Measurements from ENCODE around the gene TBC1D4.
A peak's percentile ranks its signal among the peaks of the same experiment; 100 is the strongest.
"Not testable (repeated sequence)": the region's sequence is repeated elsewhere in the genome, so short reads cannot be mapped to it uniquely, and the experiment has no call there.

The TBC1D4 gene

DNA sequence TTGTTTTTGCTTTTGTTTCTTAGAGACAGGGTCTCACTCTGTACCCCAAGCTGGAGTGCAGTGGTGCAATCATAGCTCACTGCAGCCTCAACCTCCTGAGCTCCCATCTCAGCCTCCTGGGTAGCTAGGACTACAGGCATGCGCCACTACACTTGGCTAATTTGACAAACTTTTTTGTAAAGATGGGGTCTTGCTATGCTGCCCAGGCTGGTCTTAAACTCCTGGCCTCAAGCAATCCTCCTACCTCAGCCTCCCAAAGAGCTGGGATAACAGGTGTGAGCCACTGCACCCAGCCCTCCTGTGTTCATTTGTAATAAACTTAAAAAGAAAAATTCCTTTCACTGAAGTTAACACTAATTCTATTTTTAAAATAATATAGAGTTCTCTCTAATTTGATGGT lies 175.0 kb downstream of the TBC1D4 start:
- H3K4me1 ChIP-seq (ENCODE audit: control insufficient read depth in 5 of 5, insufficient read depth in 5 of 5, low read length in 5 of 5) = not testable (repeated sequence)

DNA sequence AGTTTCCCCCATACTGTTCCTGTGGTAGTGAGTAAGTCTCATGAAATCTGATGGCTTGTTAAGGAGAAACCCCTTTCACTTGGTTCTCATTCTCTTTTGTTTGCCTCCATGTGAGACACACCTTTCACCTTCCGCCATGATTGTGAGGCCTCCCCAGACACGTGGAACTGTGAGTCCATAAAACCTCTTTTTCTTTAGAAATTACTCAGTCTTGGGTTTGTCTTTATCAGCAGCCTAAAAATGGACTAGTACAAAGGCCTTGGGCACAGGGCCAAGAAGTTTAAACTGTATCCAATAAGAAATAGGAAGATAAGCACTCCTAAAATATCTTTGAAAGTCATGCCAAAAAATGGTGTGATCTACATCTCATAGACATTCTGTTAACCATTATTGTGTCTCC lies 176.9 kb downstream of the TBC1D4 start:
- peaks cover 8 to 24% (median 12%) of the 10 kb centered on the region in 5 donors for H3K36me3 ChIP-seq (ENCODE audit: control insufficient read depth in 5 of 5, insufficient read depth in 5 of 5, low read length in 5 of 5)
- no peak overlapping the region for H3K9ac ChIP-seq (ENCODE audit: low read length in 5 of 5)

More for the DNA sequence above, 175.0 kb downstream of the TBC1D4 start:
- not testable (repeated sequence) for H3K9me3 ChIP-seq (ENCODE audit: control insufficient read depth in 5 of 5, low read length in 5 of 5); H3K27me3 ChIP-seq (ENCODE audit: control insufficient read depth in 5 of 5, insufficient read depth in 4 of 5, low read length in 5 of 5); H3K9ac ChIP-seq (ENCODE audit: low read length in 5 of 5); H3K27ac ChIP-seq (ENCODE audit: low read depth, low read length); H3K4me3 ChIP-seq (ENCODE audit: low read depth in 1 of 5, low read length in 5 of 5)
- H3K36me3 ChIP-seq (ENCODE audit: control insufficient read depth in 5 of 5, insufficient read depth in 5 of 5, low read length in 5 of 5) = peaks cover 14 to 38% (median 28%) of the 10 kb centered on the region in 5 donors

DNA sequence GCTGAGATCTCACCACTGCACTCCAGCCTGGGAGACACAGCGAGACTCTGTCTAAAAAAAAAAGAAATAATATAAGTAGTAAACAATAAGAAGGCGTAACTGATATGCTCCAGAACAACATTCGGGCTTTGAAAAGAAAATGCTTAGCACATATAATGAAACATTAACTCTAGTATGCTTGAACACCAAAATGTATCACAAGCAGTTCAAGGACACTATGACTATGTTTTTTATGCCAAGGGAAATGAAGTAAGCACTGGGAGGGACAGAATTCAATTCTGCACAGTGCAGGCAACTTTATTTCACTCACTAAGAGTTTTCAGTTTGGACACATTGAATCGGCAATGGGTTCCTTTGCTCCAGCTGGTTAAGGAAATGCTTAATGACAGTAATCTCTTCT lies 178.7 kb downstream of the TBC1D4 start:
- Histone ChIP-seq H3K9me3 (ENCODE audit: control insufficient read depth in 5 of 5, low read length in 5 of 5) (no peaks in the 10 kb centered on the region), H3K9ac (ENCODE audit: low read length in 5 of 5) (no peak overlapping the region), H3K27me3 (ENCODE audit: control insufficient read depth in 5 of 5, insufficient read depth in 4 of 5, low read length in 5 of 5) (no peaks in the 10 kb centered on the region), H3K4me1 (ENCODE audit: control insufficient read depth in 5 of 5, insufficient read depth in 5 of 5, low read length in 5 of 5) (peaks cover 0 to 8% (median 5%) of the 10 kb centered on the region in 5 donors), H3K36me3 (ENCODE audit: control insufficient read depth in 5 of 5, insufficient read depth in 5 of 5, low read length in 5 of 5) (peaks cover 15 to 31% (median 18%) of the 10 kb centered on the region in 5 donors), H3K4me3 (ENCODE audit: low read depth in 1 of 5, low read length in 5 of 5) (no peak overlapping the region), H3K27ac (ENCODE audit: low read depth, low read length) (no peak overlapping the region)

More for the DNA sequence above, 176.9 kb downstream of the TBC1D4 start:
- peaks cover 0 to 8% (median 5%) of the 10 kb centered on the region in 5 donors for H3K4me1 ChIP-seq (ENCODE audit: control insufficient read depth in 5 of 5, insufficient read depth in 5 of 5, low read length in 5 of 5)
- no peaks in the 10 kb centered on the region for H3K27me3 ChIP-seq (ENCODE audit: control insufficient read depth in 5 of 5, insufficient read depth in 4 of 5, low read length in 5 of 5)
- H3K27ac ChIP-seq (ENCODE audit: low read depth, low read length) = no peak overlapping the region
- H3K4me3 ChIP-seq (ENCODE audit: low read depth in 1 of 5, low read length in 5 of 5) = no peak overlapping the region
- no peaks in the 10 kb centered on the region for H3K9me3 ChIP-seq (ENCODE audit: control insufficient read depth in 5 of 5, low read length in 5 of 5)

DNA sequence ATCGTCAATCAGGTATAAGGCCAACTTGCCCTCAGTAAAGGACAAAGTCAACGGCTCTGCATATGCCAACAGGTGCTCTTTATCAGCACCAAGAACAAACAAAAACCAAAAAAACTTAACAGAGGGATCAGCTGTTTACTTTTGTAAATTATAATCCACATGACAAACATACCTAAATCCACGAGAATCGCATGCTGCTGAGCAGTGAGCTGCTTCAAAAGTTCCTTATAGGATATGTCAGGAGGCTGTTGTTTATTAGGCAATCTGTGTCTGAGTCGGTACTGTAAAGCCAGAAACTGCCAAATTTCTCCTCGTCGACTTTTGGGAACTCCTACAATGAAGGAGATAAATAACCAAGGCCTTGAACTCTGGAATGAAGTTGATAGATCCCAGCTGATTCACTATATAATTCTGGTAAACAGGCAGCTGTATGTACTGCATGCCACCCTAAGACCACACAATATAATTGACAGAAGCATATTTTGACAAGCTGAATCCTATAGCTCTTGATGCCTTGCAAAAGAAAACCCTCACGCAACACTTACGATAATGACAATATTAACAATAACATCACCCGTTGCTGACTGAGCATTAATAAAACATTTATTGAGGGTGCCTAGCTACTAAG lies 179.8 kb downstream of the TBC1D4 start:
- Histone ChIP-seq H3K9ac (ENCODE audit: low read length in 5 of 5) (peak overlapping the region in 1 of 5 donors; percentile 30), H3K27ac (ENCODE audit: low read depth, low read length) (no peak overlapping the region), H3K27me3 (ENCODE audit: control insufficient read depth in 5 of 5, insufficient read depth in 4 of 5, low read length in 5 of 5) (no peaks in the 10 kb centered on the region), H3K9me3 (ENCODE audit: control insufficient read depth in 5 of 5, low read length in 5 of 5) (no peaks in the 10 kb centered on the region), H3K36me3 (ENCODE audit: control insufficient read depth in 5 of 5, insufficient read depth in 5 of 5, low read length in 5 of 5) (peaks cover 15 to 30% (median 20%) of the 10 kb centered on the region in 5 donors), H3K4me3 (ENCODE audit: low read depth in 1 of 5, low read length in 5 of 5) (no peak overlapping the region), H3K4me1 (ENCODE audit: control insufficient read depth in 5 of 5, insufficient read depth in 5 of 5, low read length in 5 of 5) (peaks cover 0 to 8% (median 5%) of the 10 kb centered on the region in 5 donors)

DNA sequence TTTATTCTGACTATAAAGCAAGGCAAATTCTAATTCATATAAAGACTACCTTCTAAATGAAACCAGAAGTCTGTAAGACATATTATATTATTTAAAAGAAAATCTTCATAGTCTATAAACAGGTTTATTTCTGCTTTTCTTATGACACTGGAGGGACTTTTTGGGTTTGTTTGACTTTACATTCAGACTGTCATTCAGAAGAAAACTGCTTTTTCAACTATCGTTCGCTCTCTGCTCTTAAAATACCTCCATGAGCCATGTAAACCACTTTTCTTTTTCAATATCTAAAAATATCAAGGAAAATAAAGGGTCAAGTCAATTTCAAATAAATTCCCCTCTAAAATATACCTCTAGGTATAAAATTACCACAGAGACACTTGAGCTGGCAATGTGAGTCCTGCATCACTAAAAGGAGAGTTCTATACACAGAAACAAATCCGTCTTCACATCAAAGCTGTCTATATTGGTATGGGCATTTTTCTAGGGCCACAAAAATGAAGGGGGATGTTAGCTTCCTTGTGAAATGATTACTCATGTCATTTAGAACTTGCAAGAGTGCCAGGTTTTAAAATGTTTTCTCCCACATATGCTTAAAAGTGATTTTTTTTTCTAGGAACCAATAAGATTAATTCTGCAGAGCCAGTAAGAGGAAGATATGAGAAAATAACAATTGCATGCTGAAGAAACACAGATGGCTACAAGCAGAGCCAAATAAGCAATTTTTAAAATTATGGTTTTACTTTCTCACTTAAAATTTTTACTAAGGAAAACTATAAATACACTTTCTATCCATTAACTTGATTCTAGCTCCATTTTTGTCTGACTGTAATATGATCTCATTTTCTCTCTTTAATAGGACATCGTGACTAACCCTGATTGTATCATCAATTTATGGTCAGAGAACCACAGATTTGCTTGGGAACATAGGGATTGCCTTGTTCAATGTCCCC lies 181.8 kb downstream of the TBC1D4 start:
- Histone ChIP-seq H3K27ac (ENCODE audit: low read depth, low read length) (no peak overlapping the region), H3K4me1 (ENCODE audit: control insufficient read depth in 5 of 5, insufficient read depth in 5 of 5, low read length in 5 of 5) (peaks cover 0 to 6% (median 4%) of the 10 kb centered on the region in 5 donors), H3K9me3 (ENCODE audit: control insufficient read depth in 5 of 5, low read length in 5 of 5) (no peaks in the 10 kb centered on the region), H3K9ac (ENCODE audit: low read length in 5 of 5) (no peak overlapping the region), H3K27me3 (ENCODE audit: control insufficient read depth in 5 of 5, insufficient read depth in 4 of 5, low read length in 5 of 5) (no peaks in the 10 kb centered on the region), H3K4me3 (ENCODE audit: low read depth in 1 of 5, low read length in 5 of 5) (no peak overlapping the region), H3K36me3 (ENCODE audit: control insufficient read depth in 5 of 5, insufficient read depth in 5 of 5, low read length in 5 of 5) (peaks cover 14 to 34% (median 25%) of the 10 kb centered on the region in 5 donors)

DNA sequence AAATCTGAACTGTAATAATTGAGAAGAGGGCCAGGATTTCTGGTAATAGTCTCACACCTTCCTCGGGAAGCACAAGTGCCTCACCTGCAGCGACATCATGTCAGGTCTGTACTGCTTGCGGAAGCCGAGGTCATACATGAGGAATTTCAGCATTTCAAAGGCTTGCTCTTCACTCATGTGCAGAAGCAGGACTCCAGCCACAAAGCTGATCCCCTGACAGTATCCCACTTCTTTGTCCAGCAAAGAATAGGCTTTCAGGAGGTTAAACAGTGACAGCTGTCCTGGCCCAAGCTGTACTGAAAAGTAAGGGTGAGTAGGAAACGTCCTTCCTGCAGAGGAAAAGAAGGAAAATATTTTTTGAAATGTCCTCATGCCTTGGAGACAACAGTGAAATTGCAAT lies 182.7 kb downstream of the TBC1D4 start:
- H3K4me1 ChIP-seq (ENCODE audit: control insufficient read depth in 5 of 5, insufficient read depth in 5 of 5, low read length in 5 of 5) = no peaks in the 10 kb centered on the region
- no peak overlapping the region for H3K27ac ChIP-seq (ENCODE audit: low read depth, low read length)
- H3K36me3 ChIP-seq (ENCODE audit: control insufficient read depth in 5 of 5, insufficient read depth in 5 of 5, low read length in 5 of 5) = peaks cover 15 to 38% (median 27%) of the 10 kb centered on the region in 5 donors
- H3K9me3 ChIP-seq (ENCODE audit: control insufficient read depth in 5 of 5, low read length in 5 of 5) = no peaks in the 10 kb centered on the region
- no peaks in the 10 kb centered on the region for H3K27me3 ChIP-seq (ENCODE audit: control insufficient read depth in 5 of 5, insufficient read depth in 4 of 5, low read length in 5 of 5)
- no peak overlapping the region for H3K4me3 ChIP-seq (ENCODE audit: low read depth in 1 of 5, low read length in 5 of 5)
- no peak overlapping the region for H3K9ac ChIP-seq (ENCODE audit: low read length in 5 of 5)

DNA sequence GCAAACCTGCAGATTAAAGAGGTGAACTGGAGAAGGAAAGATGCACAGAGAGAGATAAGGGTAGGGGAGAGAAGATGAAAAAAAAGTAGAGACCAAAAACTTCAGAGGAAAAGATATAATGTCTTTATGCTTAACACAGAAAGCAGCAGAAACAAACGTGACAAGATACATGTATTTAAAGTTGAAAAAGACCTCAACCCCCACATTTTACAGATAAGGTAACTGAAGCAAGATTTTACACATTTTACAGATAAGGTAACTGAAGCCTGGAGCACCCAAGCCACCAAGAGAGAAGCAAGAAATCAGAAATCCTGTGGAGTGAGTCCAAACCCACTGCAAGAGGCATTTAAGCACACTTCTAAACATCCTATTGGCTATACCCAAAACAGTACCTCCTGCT lies 185.3 kb downstream of the TBC1D4 start:
- H3K27ac ChIP-seq (ENCODE audit: low read depth, low read length) = no peak overlapping the region
- H3K4me3 ChIP-seq (ENCODE audit: low read depth in 1 of 5, low read length in 5 of 5) = no peak overlapping the region
- no peaks in the 10 kb centered on the region for H3K4me1 ChIP-seq (ENCODE audit: control insufficient read depth in 5 of 5, insufficient read depth in 5 of 5, low read length in 5 of 5)
- H3K36me3 ChIP-seq (ENCODE audit: control insufficient read depth in 5 of 5, insufficient read depth in 5 of 5, low read length in 5 of 5) = peaks cover 10 to 36% (median 25%) of the 10 kb centered on the region in 5 donors
- no peak overlapping the region for H3K9ac ChIP-seq (ENCODE audit: low read length in 5 of 5)
- no peaks in the 10 kb centered on the region for H3K27me3 ChIP-seq (ENCODE audit: control insufficient read depth in 5 of 5, insufficient read depth in 4 of 5, low read length in 5 of 5)
- H3K9me3 ChIP-seq (ENCODE audit: control insufficient read depth in 5 of 5, low read length in 5 of 5) = no peaks in the 10 kb centered on the region

DNA sequence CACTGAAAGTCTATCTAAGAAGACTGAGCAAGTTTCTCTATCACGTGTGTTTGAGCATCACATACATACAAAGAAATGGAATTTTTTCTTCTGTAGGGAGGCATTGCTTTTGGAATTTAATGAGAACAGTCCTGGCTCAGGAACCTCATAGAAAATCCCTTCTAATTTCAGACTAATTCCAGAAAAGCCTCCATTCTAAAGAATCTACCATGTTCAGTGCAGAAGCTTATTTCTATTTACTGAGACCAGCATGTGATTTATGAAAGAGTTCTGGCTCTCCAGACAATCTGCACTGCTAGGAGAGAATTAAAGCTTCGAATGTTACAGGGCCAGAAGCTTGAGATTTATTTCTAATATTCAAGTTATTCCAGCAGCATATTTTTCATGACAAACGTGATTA lies 186.8 kb downstream of the TBC1D4 start:
- no peaks in the 10 kb centered on the region for H3K9me3 ChIP-seq (ENCODE audit: control insufficient read depth in 5 of 5, low read length in 5 of 5)
- H3K27me3 ChIP-seq (ENCODE audit: control insufficient read depth in 5 of 5, insufficient read depth in 4 of 5, low read length in 5 of 5) = no peaks in the 10 kb centered on the region
- H3K36me3 ChIP-seq (ENCODE audit: control insufficient read depth in 5 of 5, insufficient read depth in 5 of 5, low read length in 5 of 5) = peaks cover 18 to 45% (median 34%) of the 10 kb centered on the region in 5 donors
- H3K9ac ChIP-seq (ENCODE audit: low read length in 5 of 5) = no peak overlapping the region
- H3K4me1 ChIP-seq (ENCODE audit: control insufficient read depth in 5 of 5, insufficient read depth in 5 of 5, low read length in 5 of 5) = no peaks in the 10 kb centered on the region
- no peak overlapping the region for H3K4me3 ChIP-seq (ENCODE audit: low read depth in 1 of 5, low read length in 5 of 5)
- no peak overlapping the region for H3K27ac ChIP-seq (ENCODE audit: low read depth, low read length)

DNA sequence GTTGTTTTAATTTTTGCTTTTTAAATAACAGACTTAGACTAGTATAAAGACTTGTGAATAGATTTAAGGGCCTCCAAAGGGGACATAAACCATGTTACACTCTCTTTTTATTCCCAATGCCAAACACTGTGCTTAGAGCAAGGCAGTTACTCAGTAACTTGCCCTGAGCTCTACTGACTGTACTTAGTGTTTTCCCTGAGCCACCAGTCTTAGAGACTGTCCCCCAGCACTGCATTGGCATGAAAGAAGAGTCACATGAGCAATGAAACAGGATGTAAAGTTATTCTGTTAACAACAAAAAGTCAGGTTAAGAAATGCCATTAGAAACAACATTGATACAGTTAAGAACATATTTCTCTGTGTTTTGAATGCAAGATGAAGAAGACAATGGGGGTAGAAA lies 187.9 kb downstream of the TBC1D4 start:
- H3K36me3 ChIP-seq (ENCODE audit: control insufficient read depth in 5 of 5, insufficient read depth in 5 of 5, low read length in 5 of 5) = peaks cover 15 to 47% (median 33%) of the 10 kb centered on the region in 5 donors
- no peaks in the 10 kb centered on the region for H3K9me3 ChIP-seq (ENCODE audit: control insufficient read depth in 5 of 5, low read length in 5 of 5)
- H3K9ac ChIP-seq (ENCODE audit: low read length in 5 of 5) = no peak overlapping the region
- H3K4me3 ChIP-seq (ENCODE audit: low read depth in 1 of 5, low read length in 5 of 5) = no peak overlapping the region
- H3K27ac ChIP-seq (ENCODE audit: low read depth, low read length) = no peak overlapping the region
- H3K27me3 ChIP-seq (ENCODE audit: control insufficient read depth in 5 of 5, insufficient read depth in 4 of 5, low read length in 5 of 5) = no peaks in the 10 kb centered on the region
- no peaks in the 10 kb centered on the region for H3K4me1 ChIP-seq (ENCODE audit: control insufficient read depth in 5 of 5, insufficient read depth in 5 of 5, low read length in 5 of 5)

DNA sequence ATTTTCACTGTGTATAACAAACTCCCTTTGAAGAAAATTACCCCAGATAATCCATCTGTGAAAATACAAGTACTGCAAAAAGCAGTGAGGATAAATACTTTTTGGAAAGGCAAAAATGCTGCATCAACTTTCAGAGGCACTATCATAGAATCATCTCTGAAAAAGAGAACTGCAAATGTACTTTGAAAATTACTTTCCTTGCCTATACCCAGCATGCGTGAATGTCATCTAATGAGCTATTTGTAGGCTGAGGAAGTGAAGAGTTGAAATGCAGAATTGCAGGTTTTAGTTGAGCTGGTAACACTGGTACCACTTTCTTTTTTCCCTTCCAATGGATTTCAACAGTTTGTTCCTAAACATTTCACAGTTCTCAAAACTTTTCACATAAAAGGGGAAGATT lies 196.7 kb downstream of the TBC1D4 start:
- Histone ChIP-seq H3K4me3 (ENCODE audit: low read depth in 1 of 5, low read length in 5 of 5) (no peak overlapping the region), H3K27ac (ENCODE audit: low read depth, low read length) (no peak overlapping the region), H3K9ac (ENCODE audit: low read length in 5 of 5) (no peak overlapping the region), H3K9me3 (ENCODE audit: control insufficient read depth in 5 of 5, low read length in 5 of 5) (peaks cover 0 to 2% (median 0%) of the 10 kb centered on the region in 5 donors), H3K36me3 (ENCODE audit: control insufficient read depth in 5 of 5, insufficient read depth in 5 of 5, low read length in 5 of 5) (peaks cover 24 to 48% (median 35%) of the 10 kb centered on the region in 5 donors), H3K27me3 (ENCODE audit: control insufficient read depth in 5 of 5, insufficient read depth in 4 of 5, low read length in 5 of 5) (no peaks in the 10 kb centered on the region), H3K4me1 (ENCODE audit: control insufficient read depth in 5 of 5, insufficient read depth in 5 of 5, low read length in 5 of 5) (no peaks in the 10 kb centered on the region)

All from subcutaneous abdominal adipose tissue (tissue), 5 donors.